KG1 (cell line): ENCODE results near the gene CALHM2.

ENCODE experiments used
- DNase-seq: peaks from one replicate; lab custom pipeline; 2025; lab: John Stamatoyannopoulos, UW

CALHM2 gene

DNA sequence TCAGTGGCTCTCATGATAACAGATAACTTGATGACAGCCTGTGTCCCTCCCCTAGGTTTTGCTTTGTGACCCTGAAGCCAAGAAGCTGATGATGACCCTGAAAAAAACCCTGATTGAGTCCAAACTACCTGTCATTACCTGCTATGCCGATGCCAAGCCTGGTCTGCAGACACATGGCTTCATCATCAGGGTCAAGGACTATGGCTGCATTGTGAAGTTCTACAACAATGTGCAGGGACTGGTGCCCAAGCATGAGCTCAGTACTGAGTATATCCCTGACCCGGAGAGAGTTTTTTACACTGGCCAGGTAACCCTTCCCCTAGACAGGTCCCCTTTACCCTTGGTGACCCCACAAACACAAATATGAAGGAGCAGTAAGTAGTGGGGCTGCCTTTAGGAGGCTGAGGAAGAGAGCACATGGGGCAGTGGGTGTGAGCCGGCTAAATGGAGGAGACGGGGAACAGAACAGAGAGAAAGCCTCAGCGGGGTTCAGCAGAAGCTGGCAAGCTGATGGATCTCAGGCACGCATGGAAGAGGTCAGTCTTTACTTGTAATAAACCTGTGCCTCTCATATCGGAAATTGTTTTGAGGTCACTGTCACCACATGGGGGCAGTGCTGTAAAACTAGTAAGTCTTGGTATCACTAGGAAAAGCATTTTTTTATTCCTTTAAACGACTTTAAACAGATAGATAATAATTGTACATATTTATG, 35.6 kb downstream of the CALHM2 start:
- DNase-seq: peak; percentile 43

DNA sequence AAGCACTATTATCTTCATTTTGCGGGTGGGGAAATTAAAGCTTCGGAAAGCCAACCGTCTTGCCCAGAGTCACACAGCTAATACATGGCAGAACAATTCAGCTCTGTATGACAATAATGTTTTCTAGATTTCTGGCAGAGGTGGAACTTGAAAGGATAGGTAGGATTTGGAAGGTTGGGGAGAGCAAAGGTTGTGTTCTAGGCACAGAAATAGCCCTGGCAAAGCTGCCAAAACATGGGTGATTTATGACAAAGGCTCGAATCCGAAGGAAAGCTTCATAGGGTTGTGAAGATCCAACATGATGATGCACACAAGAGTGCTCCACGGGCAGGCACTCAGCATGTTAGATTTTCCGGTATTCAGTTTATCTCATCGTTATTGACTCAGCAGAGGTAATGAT, 36.6 kb downstream of the CALHM2 start:
- DNase-seq: no peak

- DNase-seq: no peak
Observed at GRCh38 chr10:103413564-103413963, 38.6 kb downstream of the CALHM2 start.

DNA sequence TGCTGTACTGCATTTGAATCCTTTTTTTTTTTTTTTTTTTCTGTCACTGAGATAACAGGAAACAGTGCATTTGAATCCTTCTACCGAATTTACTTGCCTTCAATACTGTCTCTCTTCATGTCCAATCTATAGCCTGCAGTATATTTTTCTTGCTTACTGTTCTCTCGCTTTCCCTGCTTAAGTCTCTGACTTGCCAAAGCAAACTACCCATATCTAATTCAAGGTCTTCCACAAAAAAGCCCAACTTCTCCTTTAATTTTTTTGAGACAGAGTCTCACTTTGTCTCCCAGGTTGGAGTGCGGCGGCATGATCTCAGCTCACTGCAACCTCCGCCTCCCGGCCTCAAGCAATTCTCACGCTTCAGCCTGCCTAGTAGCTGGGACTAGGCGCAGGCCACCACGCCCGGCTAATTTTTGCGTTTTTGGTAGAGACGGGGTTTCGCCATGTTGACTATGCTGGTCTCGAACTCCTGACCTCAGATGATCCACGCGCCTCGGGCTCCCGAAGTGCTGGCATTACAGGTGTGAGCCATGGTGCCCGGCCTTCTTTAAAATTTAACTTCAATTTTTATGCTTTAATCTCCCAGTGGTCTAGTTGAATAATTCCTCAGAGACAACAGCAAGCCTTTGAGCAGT, 54.9 kb downstream of the CALHM2 start:
- DNase-seq: no peak

GRCh38 chr10:103396789-103397087, 55.4 kb downstream of the CALHM2 start:
- no peak for DNase-seq
